K562 (cell line): Measurements from ENCODE around the gene FMN1. TPM values are rescaled to one million over a fixed set of nuclear protein-coding genes. Genes with fewer than 3 reads are reported as not detected.

Experiments used
- ATAC-seq: fragments of 200-7000 bp; cut with Tn5 transposase; 3 replicates; pipeline ENCODE4 v1.9.1; 2020; ENCODE audit warnings: moderate library complexity
- BruUV-seq: library from RNA; stranded (reverse); fragments of 400-500 nt; replicated peaks from 2 replicates; lab custom pipeline; 2021; lab: Mats Ljungman, UMichigan
- CTCF ChIA-PET: fragments of 300-600 bp; formaldehyde crosslinking; extraction: SDS; loops from one replicate; lab custom pipeline; 2021; ENCODE audit warnings: low intra/inter-chr PET ratio; lab: Yijun Ruan, JAX
- POLR2A ChIA-PET: fragments of 300-600, 350-650 bp; sonication (Branson Sonifier 250); formaldehyde crosslinking; extraction: SDS; loops from one replicate; lab custom pipeline; 2021; ENCODE audit warnings: antibody characterized with exemption, inconsistent platforms; lab: Yijun Ruan, JAX
- DNase-seq, 4 experiments: peaks; one replicate each; pipeline versions ENCODE4 v3.0.0 to v3.0.0-alpha.2; 2011 to 2018; ENCODE audit warnings: low spot score in 3 of 4, mixed read lengths in 3 of 4; ENCODE audit errors: extremely low read depth in 1 of 4
- FAIRE-seq: peaks from 2 replicates; lab custom pipeline; 2011; peaks lifted over from hg19 to GRCh38; lab: Jason Lieb, UNC
- H2AFZ ChIP-seq: 2 replicates; pipeline ENCODE4 v1.6.0; 2011; ENCODE audit warnings: low read depth, low read length, control low read depth, inconsistent platforms
- H3K27ac ChIP-seq: fragments of 200-600 bp; 3 replicates; pipeline ENCODE4 v1.8.0; 2011; ENCODE audit warnings: low read depth, mild to moderate bottlenecking, control low read depth, inconsistent platforms, low read length, moderate library complexity, mixed read lengths; ENCODE audit errors: extremely low read depth
- H3K27me3 ChIP-seq, 2 experiments: fragments of 300-600 bp in 1 of 2; 2 replicates in 1 of 2; 3 replicates in 1 of 2; pipeline versions ENCODE4 v1.6.0 to v1.8.0; 2011; ENCODE audit warnings: inconsistent platforms in 2 of 2, low read length in 2 of 2, mild to moderate bottlenecking in 1 of 2, mixed read lengths in 1 of 2, moderate library complexity in 1 of 2; ENCODE audit not compliant: control insufficient read depth in 2 of 2, insufficient read depth in 2 of 2
- H3K36me3 ChIP-seq: fragments of 300-600 bp; 3 replicates; pipeline ENCODE4 v1.8.0; 2011; ENCODE audit warnings: mild to moderate bottlenecking, low read length, inconsistent platforms; ENCODE audit not compliant: control insufficient read depth, insufficient read depth
- H3K4me1 ChIP-seq, 2 experiments: fragments of 200-600 bp in 1 of 2; replicated peaks in 1 of 2; 2 replicates in 1 of 2; 3 replicates in 1 of 2; pipeline versions ENCODE4 v1.5.1 to v1.8.0; 2011; ENCODE audit warnings: inconsistent platforms in 2 of 2, low read length in 2 of 2, mild to moderate bottlenecking in 1 of 2, mixed read lengths in 1 of 2, moderate library complexity in 1 of 2; ENCODE audit not compliant: control insufficient read depth in 2 of 2, insufficient read depth in 2 of 2
- H3K4me2 ChIP-seq: 2 replicates; pipeline ENCODE4 v1.6.1; 2011; ENCODE audit warnings: low read length, control low read depth, inconsistent platforms, mixed read lengths; ENCODE audit not compliant: insufficient read depth
- H3K4me3 ChIP-seq: fragments of 200-600 bp; sonication (generic), shearing (Covaris generic); 2 replicates; pipeline ENCODE4 v1.5.1; 2016; ENCODE audit warnings: control low read depth, inconsistent platforms
- H3K79me2 ChIP-seq: fragments of 200-600 bp; 3 replicates; pipeline ENCODE4 v1.8.0; 2011; ENCODE audit warnings: low read length, inconsistent platforms; ENCODE audit not compliant: control insufficient read depth, insufficient read depth
- H3K9ac ChIP-seq, 2 experiments: 2 replicates each; pipeline versions ENCODE4 v1.6.0 to v1.6.1; 2011; ENCODE audit warnings: low read depth in 2 of 2, low read length in 2 of 2, control low read depth in 1 of 2, inconsistent platforms in 1 of 2, mild to moderate bottlenecking in 1 of 2, mixed read lengths in 1 of 2; ENCODE audit not compliant: insufficient read depth in 1 of 2
- H3K9me1 ChIP-seq: one replicate; pipeline ENCODE4 v1.6.0; 2011; ENCODE audit warnings: inconsistent platforms, mild to moderate bottlenecking, low read length, moderate library complexity; ENCODE audit not compliant: control insufficient read depth, insufficient read depth
- H3K9me3 ChIP-seq: replicated peaks from 2 replicates; pipeline ENCODE4 v1.5.1; 2011; ENCODE audit warnings: low read depth, low read length, inconsistent platforms; ENCODE audit not compliant: control insufficient read depth, insufficient read depth
- H4K20me1 ChIP-seq: replicated peaks from 2 replicates; pipeline ENCODE4 v1.6.1; 2011; ENCODE audit warnings: low read length, inconsistent platforms, mixed read lengths; ENCODE audit not compliant: control insufficient read depth, insufficient read depth
- AFF1 ChIP-seq, 2 experiments: fragments of 450-650 bp; IDR thresholded peaks; 2 replicates each; pipeline ENCODE4 v1.6.1; 2018; ENCODE audit warnings: mild to moderate bottlenecking in 2 of 2, low read depth in 1 of 2; ENCODE audit not compliant: partially characterized antibody in 2 of 2
- CTCF ChIP-seq, 3 experiments: IDR thresholded peaks in 2 of 3; conservative IDR thresholded peaks in 1 of 3; 2 replicates each; pipeline ENCODE4 v1.5.1; 2011 to 2012; ENCODE audit warnings: low read length in 3 of 3, mild to moderate bottlenecking in 3 of 3, control low read depth in 2 of 3, improper control_type of control experiment in 1 of 3, inconsistent platforms in 1 of 3, low read depth in 1 of 3, mixed read lengths in 1 of 3, moderate library complexity in 1 of 3; ENCODE audit not compliant: insufficient read depth in 2 of 3
- RAD21 ChIP-seq, 2 experiments: fragments of 250-450 bp in 1 of 2; fragments of 450-650 bp in 1 of 2; sonication (Bioruptor Pico) in 1 of 2; formaldehyde crosslinking in 1 of 2; IDR thresholded peaks in 1 of 2; conservative IDR thresholded peaks in 1 of 2; 2 replicates each; pipeline versions ENCODE4 v1.4.0 to v1.8.0; 2020 to 2022; ENCODE audit warnings: mild to moderate bottlenecking in 2 of 2, moderate library complexity in 1 of 2
- RREB1 ChIP-seq: fragments of 250-450 bp; sonication (Bioruptor Pico); IDR thresholded peaks from 2 replicates; pipeline ENCODE4 v1.4.0; 2020
- SMC3 ChIP-seq: conservative IDR thresholded peaks from 2 replicates; pipeline ENCODE4 v1.6.1; 2011; ENCODE audit warnings: low read depth, low read length, improper control_type of control experiment; ENCODE audit not compliant: insufficient read depth
- WGBS: fragments of 100-300 bp; shearing (Covaris generic); methylation state at CpG from one replicate; pipeline ENCODE4 v1.1.6; 2016; ENCODE audit warnings: low coverage, mixed read lengths; ENCODE audit not compliant: insufficient coverage; ENCODE audit errors: missing lambda C conversion rate; 5-methylcytosine and 5-hydroxymethylcytosine counted together
- in situ Hi-C: fragments of 300-500 bp; cut with MboI; formaldehyde crosslinking; loops from 4 replicates; pipeline ENCODE4 v1.15.0; 2018; ENCODE audit warnings: inconsistent platforms, mixed read lengths
- intact Hi-C: fragments of 100-400 bp; cut with micrococcal nuclease; formaldehyde crosslinking; loops from 2 replicates; pipeline ENCODE4 v1.14.2; 2022
- polyA plus RNA-seq, 8 experiments: library from polyadenylated mRNA; depleted of rRNA in 4 of 8; stranded (reverse) in 5 of 8; unstranded in 3 of 8; fragments of >200 nt; fragmentation: Nextera tagmentation in 2 of 8; fragmentation: Illumina TruSeq in 1 of 8; extraction: Ambion mirVana in 2 of 8; extraction: Trizol in 1 of 8; gene quantifications; 2 replicates each; pipeline versions ENCODE4 v1.2.1 to v1.2.3, GENCODE V29; 2011 to 2014; ENCODE audit warnings: inconsistent platforms in 1 of 8, missing spikeins in 1 of 8
- total RNA-seq, 7 experiments: library from RNA; depleted of rRNA in 6 of 7; stranded (reverse); fragments of >200 nt in 6 of 7; fragmentation: Illumina TruSeq in 2 of 7; extraction: Trizol in 2 of 7; gene quantifications; 2 replicates each; pipeline versions ENCODE4 v1.2.1 to v1.2.3, GENCODE V29; 2011 to 2021; ENCODE audit warnings: low replicate concordance in 1 of 7

The FMN1 gene
- total and polyA plus RNA-seq, 9 of the 15 experiments (the other 6 are each of a cell fraction or from before 2014, with no cell fraction given): 0.03 to 0.07 (median 0.04) TPM; not detected in 6

- no peak for TF ChIP-seq RREB1
Measured at GRCh38 chr15:33022629-33023028, 171.9 kb downstream of the FMN1 start (continued).

GRCh38 chr15:33021806-33022389, 172.6 kb downstream of the FMN1 start:
- in situ Hi-C loops: no loop called here

More at GRCh38 chr15:33021806-33022389, 172.6 kb downstream of the FMN1 start:
- H3K4me3 ChIP-seq: no peak overlapping the region
- ATAC-seq: peak; percentile 73
- no peak overlapping the region for H3K9ac ChIP-seq
- H3K27me3 ChIP-seq: peaks cover 0 to 7% of the 10 kb centered on the region in 2 experiments; a peak in 1 of 5 replicates
- BruUV-seq: no TSS peak
- H3K36me3 ChIP-seq: no peaks in the 10 kb centered on the region
- peak; percentile 39 to 54 (median 50) for DNase-seq
- H3K4me2 ChIP-seq: no peak overlapping the region
- no peaks in the 10 kb centered on the region for H3K9me1 ChIP-seq
- intact Hi-C loops: loop anchor here (10.0 kb wide), 1 partner anchor 53 kb away; no protein-coding TSS in a partner anchor
- H4K20me1 ChIP-seq: no peaks in the 10 kb centered on the region
- H3K4me1 ChIP-seq: no peaks in the 10 kb centered on the region; a peak in 2 of 5 replicates
- TF ChIP-seq AFF1 (IDR thresholded peaks at IDR 0.05; ENCODE audit: low read depth in 1 of 2, partially characterized antibody in 2 of 2) (no peak), RAD21 (CRISPR knock-in tag; conservative IDR thresholded peaks at IDR 0.05 in 1 of 2, IDR thresholded peaks at IDR 0.05 in 1 of 2) (peak in 1 of 2 experiments; percentile 37; a peak in 2 of 4 replicates), CTCF (IDR thresholded peaks at IDR 0.05 in 2 of 3, conservative IDR thresholded peaks at IDR 0.05 in 1 of 3; ENCODE audit: insufficient read depth in 2 of 3, low read depth in 1 of 3, low read length in 3 of 3) (peak; percentile 34 to 63 (median 47); a peak in 5 of 6 replicates), SMC3 (0 out of 2 replicates have a peak, but pooled peaks have one; percentile 22)
- H3K27ac ChIP-seq: no peak overlapping the region
- no peaks in the 10 kb centered on the region for H3K9me3 ChIP-seq
- POLR2A ChIA-PET: no interaction called here
- no peak overlapping the region for H2AFZ ChIP-seq
- no peaks in the 10 kb centered on the region for H3K79me2 ChIP-seq
- WGBS: 3% methylated on average over 4 of the region's 4 CpGs
- CTCF ChIA-PET: interaction anchor here (0.6 to 1.3 kb wide), 2 partner anchors 110 to 679 kb away, joined by 3 read pairs; no protein-coding TSS in a partner anchor
- peak; percentile 69 for FAIRE-seq
